HepG2 (cell line): ENCODE data around the gene ADAM10. TPM values are rescaled to one million over a fixed set of nuclear protein-coding genes. Genes with fewer than 3 reads are reported as not detected.

ENCODE experiments used
- ATF7 ChIP-seq, 2 experiments: fragments of 450-650 bp in 1 of 2; sonication (generic) in 1 of 2; formaldehyde crosslinking in 1 of 2; IDR thresholded peaks; 2 replicates each; pipeline versions ENCODE4 v1.4.0 to v1.6.1; 2016 to 2020; ENCODE audit warnings: antibody characterized with exemption in 1 of 2, mild to moderate bottlenecking in 1 of 2, missing genetic modification reagents in 1 of 2
- BRF2 ChIP-seq: sonication (generic); formaldehyde crosslinking; IDR thresholded peaks from 2 replicates; pipeline ENCODE4 v1.8.1; 2022; ENCODE audit warnings: mild to moderate bottlenecking, missing genetic modification reagents
- CREB1 ChIP-seq, 2 experiments: fragments of 450-650 bp in 1 of 2; IDR thresholded peaks; 2 replicates each; pipeline ENCODE4 v1.6.1; 2016 to 2017; ENCODE audit warnings: control low read depth in 1 of 2, mild to moderate bottlenecking in 1 of 2, missing compliant biosample characterization in 1 of 2, missing genetic modification characterization in 1 of 2
- ELF1 ChIP-seq: sonication (generic); formaldehyde crosslinking; IDR thresholded peaks from 2 replicates; pipeline ENCODE4 v1.4.0; 2020; ENCODE audit warnings: missing genetic modification reagents
- HES4 ChIP-seq: sonication (generic); formaldehyde crosslinking; IDR thresholded peaks from 2 replicates; pipeline ENCODE4 v1.9.0; 2021; ENCODE audit warnings: mild to moderate bottlenecking, missing genetic modification reagents, borderline replicate concordance
- KDM3A ChIP-seq: IDR thresholded peaks from 2 replicates; pipeline ENCODE4 v1.6.1; 2018; ENCODE audit warnings: low read depth, missing compliant biosample characterization
- KLF12 ChIP-seq: sonication (generic); formaldehyde crosslinking; IDR thresholded peaks from 2 replicates; pipeline ENCODE4 v1.4.0; 2020; ENCODE audit warnings: missing genetic modification reagents, borderline replicate concordance
- MAZ ChIP-seq, 2 experiments: sonication (generic) in 1 of 2; formaldehyde crosslinking in 1 of 2; IDR thresholded peaks; 2 replicates each; pipeline versions ENCODE4 v1.5.0 to v1.6.1; 2012 to 2020; ENCODE audit warnings: low read depth in 2 of 2, mild to moderate bottlenecking in 2 of 2, borderline replicate concordance in 1 of 2, improper control_type of control experiment in 1 of 2, low read length in 1 of 2, missing genetic modification reagents in 1 of 2, moderate library complexity in 1 of 2
- MED13 ChIP-seq: sonication (generic); formaldehyde crosslinking; IDR thresholded peaks from 2 replicates; pipeline ENCODE4 v1.5.0; 2020; ENCODE audit warnings: missing genetic modification reagents
- MTF2 ChIP-seq: sonication (generic); formaldehyde crosslinking; IDR thresholded peaks from 2 replicates; pipeline ENCODE4 v1.5.0; 2020; ENCODE audit warnings: missing genetic modification reagents, borderline replicate concordance
- NONO ChIP-seq, 2 experiments: fragments of 450-650 bp in 1 of 2; sonication (generic) in 1 of 2; formaldehyde crosslinking in 1 of 2; IDR thresholded peaks in 1 of 2; conservative IDR thresholded peaks in 1 of 2; 2 replicates each; pipeline versions ENCODE4 v1.6.1 to v1.8.0; 2017 to 2022; ENCODE audit warnings: mild to moderate bottlenecking in 1 of 2, missing genetic modification reagents in 1 of 2, moderate library complexity in 1 of 2
- RCOR2 ChIP-seq: IDR thresholded peaks from 2 replicates; pipeline ENCODE4 v1.6.1; 2016; ENCODE audit warnings: missing biosample characterization, missing genetic modification reagents
- RFXANK ChIP-seq: IDR thresholded peaks from 2 replicates; pipeline ENCODE4 v1.6.1; 2016
- TCF7L2 ChIP-seq: IDR thresholded peaks from 2 replicates; pipeline ENCODE4 v1.6.1; 2011; ENCODE audit warnings: mild to moderate bottlenecking, low read depth, low read length, moderate library complexity
- ZBTB44 ChIP-seq: sonication (generic); formaldehyde crosslinking; IDR thresholded peaks from 2 replicates; pipeline ENCODE4 v1.4.0; 2020; ENCODE audit warnings: missing genetic modification reagents
- ZBTB7A ChIP-seq: sonication (generic); formaldehyde crosslinking; IDR thresholded peaks from 2 replicates; pipeline ENCODE4 v1.8.0; 2022; ENCODE audit warnings: mild to moderate bottlenecking, missing genetic modification reagents
- ZFX ChIP-seq: sonication (generic); formaldehyde crosslinking; IDR thresholded peaks from 2 replicates; pipeline ENCODE4 v1.4.0; 2020; ENCODE audit warnings: mild to moderate bottlenecking, low read depth, missing genetic modification reagents, moderate library complexity
- ZNF343 ChIP-seq: sonication (generic); formaldehyde crosslinking; IDR thresholded peaks from 2 replicates; pipeline ENCODE4 v1.4.0; 2020; ENCODE audit warnings: mild to moderate bottlenecking, missing genetic modification reagents
- ZNF562 ChIP-seq: sonication (generic); formaldehyde crosslinking; IDR thresholded peaks from 2 replicates; pipeline ENCODE4 v1.8.0; 2022; ENCODE audit warnings: missing genetic modification reagents, borderline replicate concordance
- ZSCAN31 ChIP-seq: sonication (generic); formaldehyde crosslinking; IDR thresholded peaks from 2 replicates; pipeline ENCODE4 v1.5.0; 2020; ENCODE audit warnings: low read depth, mild to moderate bottlenecking, missing genetic modification reagents
- polyA plus RNA-seq, 8 experiments: library from polyadenylated mRNA; depleted of rRNA in 3 of 8; stranded (reverse) in 7 of 8; unstranded in 1 of 8; fragments of >200 nt; fragmentation: Illumina TruSeq in 4 of 8; extraction: Trizol in 4 of 8; gene quantifications; 2 replicates each; pipeline versions ENCODE4 v1.2.1 to v1.2.3, GENCODE V29; 2011 to 2016; ENCODE audit warnings: low read depth in 4 of 8, missing spikeins in 1 of 8, mixed read lengths in 1 of 8; ENCODE audit not compliant: insufficient read depth in 1 of 8
- total RNA-seq, 5 experiments: library from RNA; depleted of rRNA; stranded (reverse); fragments of >200 nt; fragmentation: Illumina TruSeq; extraction: Trizol; gene quantifications; 2 replicates each; pipeline ENCODE4 v1.2.3, GENCODE V29; 2016; ENCODE audit warnings: low read depth in 1 of 5
- TF ChIP-seq, protein P1 (sequence below): sonication (generic); formaldehyde crosslinking; IDR thresholded peaks from 2 replicates; pipeline ENCODE4 v1.4.0; 2020; ENCODE audit warnings: mild to moderate bottlenecking, missing genetic modification reagents

The ADAM10 gene
- total and polyA plus RNA-seq, 2 of the 13 experiments (the other 11 are each of a cell fraction or from before 2014, with no cell fraction given) = 92.7 to 125 TPM

DNA sequence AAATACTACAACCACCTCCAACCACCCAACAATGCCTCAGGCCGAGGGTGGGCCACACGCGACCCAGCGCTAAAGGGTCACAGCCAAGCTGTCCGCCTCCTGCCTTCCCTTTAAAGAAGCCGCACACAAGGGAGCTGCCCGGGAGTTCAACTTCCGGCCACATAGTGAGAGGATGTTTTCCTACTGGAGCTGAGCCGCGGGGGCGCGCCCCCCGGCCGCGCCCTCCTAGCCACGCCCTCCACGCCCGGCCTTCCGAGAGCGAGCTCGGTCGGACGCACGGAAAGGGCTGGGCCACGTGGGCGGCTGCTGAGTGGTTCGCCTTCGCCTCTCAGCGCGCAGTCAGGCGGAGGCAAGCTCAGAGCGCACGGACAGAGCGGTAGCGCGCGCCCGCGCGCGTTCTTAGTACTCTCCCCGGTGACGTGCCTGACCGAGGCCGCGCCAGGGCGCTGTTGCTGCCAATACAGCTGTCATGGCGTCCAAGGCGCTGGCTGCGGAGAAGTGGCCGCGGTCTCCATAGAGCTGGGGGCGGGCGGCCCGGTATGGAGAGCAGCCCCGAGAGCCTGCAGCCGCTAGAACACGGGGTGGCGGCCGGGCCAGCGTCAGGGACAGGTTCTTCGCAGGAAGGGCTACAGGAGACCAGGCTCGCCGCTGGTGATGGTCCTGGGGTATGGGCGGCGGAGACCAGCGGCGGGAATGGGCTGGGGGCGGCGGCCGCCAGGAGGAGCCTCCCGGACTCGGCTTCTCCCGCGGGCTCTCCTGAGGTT, 21.5 kb upstream of the ADAM10 start, which contains the start of gene MINDY2 (continued):
- TF ChIP-seq MAZ (IDR thresholded peaks at IDR 0.05; ENCODE audit: borderline replicate concordance, low read depth, low read length) (0 out of 2 replicates have a peak, but pooled peaks have one; percentile 37), MAZ (CRISPR knock-in tag; IDR thresholded peaks at IDR 0.05; ENCODE audit: low read depth) (peak; percentile 58), ZNF562 (CRISPR knock-in tag) (no peak), NONO (IDR thresholded peaks at IDR 0.05) (no peak), NONO (CRISPR knock-in tag; conservative IDR thresholded peaks at IDR 0.05) (peak; percentile 92), RFXANK (CRISPR knock-in tag) (no peak), RCOR2 (CRISPR knock-in tag) (no peak; the same call in none of the 2 replicates), ZFX (CRISPR knock-in tag) (peak; percentile 89), ELF1 (peak; percentile 79), BRF2 (CRISPR knock-in tag) (0 out of 2 replicates have a peak, but pooled peaks have one; percentile 30), CREB1 (IDR thresholded peaks at IDR 0.05) (peak; percentile 79), CREB1 (CRISPR knock-in tag; IDR thresholded peaks at IDR 0.05) (peak; percentile 43), MTF2 (CRISPR knock-in tag) (no peak), ZBTB44 (CRISPR knock-in tag) (no peak), KLF12 (CRISPR knock-in tag) (peak; percentile 79), HES4 (CRISPR knock-in tag) (peak; percentile 60; the same call in 1 of the 2 replicates), ZSCAN31 (CRISPR knock-in tag) (peak; percentile 62; the same call in 1 of the 2 replicates), ATF7 (IDR thresholded peaks at IDR 0.05) (no peak), ATF7 (CRISPR knock-in tag; IDR thresholded peaks at IDR 0.05) (no peak; the same call in 1 of the 2 replicates), TCF7L2 (no peak), ZNF343 (CRISPR knock-in tag) (peak; percentile 75), ZBTB7A (CRISPR knock-in tag) (peak; percentile 27; the same call in 1 of the 2 replicates), KDM3A (CRISPR knock-in tag) (peak; percentile 71), MED13 (CRISPR knock-in tag) (no peak; the same call in 1 of the 2 replicates)
- TF ChIP-seq, protein P1, sequence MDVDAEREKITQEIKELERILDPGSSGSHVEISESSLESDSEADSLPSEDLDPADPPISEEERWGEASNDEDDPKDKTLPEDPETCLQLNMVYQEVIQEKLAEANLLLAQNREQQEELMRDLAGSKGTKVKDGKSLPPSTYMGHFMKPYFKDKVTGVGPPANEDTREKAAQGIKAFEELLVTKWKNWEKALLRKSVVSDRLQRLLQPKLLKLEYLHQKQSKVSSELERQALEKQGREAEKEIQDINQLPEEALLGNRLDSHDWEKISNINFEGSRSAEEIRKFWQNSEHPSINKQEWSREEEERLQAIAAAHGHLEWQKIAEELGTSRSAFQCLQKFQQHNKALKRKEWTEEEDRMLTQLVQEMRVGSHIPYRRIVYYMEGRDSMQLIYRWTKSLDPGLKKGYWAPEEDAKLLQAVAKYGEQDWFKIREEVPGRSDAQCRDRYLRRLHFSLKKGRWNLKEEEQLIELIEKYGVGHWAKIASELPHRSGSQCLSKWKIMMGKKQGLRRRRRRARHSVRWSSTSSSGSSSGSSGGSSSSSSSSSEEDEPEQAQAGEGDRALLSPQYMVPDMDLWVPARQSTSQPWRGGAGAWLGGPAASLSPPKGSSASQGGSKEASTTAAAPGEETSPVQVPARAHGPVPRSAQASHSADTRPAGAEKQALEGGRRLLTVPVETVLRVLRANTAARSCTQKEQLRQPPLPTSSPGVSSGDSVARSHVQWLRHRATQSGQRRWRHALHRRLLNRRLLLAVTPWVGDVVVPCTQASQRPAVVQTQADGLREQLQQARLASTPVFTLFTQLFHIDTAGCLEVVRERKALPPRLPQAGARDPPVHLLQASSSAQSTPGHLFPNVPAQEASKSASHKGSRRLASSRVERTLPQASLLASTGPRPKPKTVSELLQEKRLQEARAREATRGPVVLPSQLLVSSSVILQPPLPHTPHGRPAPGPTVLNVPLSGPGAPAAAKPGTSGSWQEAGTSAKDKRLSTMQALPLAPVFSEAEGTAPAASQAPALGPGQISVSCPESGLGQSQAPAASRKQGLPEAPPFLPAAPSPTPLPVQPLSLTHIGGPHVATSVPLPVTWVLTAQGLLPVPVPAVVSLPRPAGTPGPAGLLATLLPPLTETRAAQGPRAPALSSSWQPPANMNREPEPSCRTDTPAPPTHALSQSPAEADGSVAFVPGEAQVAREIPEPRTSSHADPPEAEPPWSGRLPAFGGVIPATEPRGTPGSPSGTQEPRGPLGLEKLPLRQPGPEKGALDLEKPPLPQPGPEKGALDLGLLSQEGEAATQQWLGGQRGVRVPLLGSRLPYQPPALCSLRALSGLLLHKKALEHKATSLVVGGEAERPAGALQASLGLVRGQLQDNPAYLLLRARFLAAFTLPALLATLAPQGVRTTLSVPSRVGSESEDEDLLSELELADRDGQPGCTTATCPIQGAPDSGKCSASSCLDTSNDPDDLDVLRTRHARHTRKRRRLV (CRISPR knock-in tag) = no peak
